ENCODE results near the gene SELENOI. TPM values are rescaled to one million over a fixed set of nuclear protein-coding genes. Genes with fewer than 3 reads are reported as not detected.
"Not testable (repeated sequence)": the region's sequence is repeated elsewhere in the genome, so short reads cannot be mapped to it uniquely, and the experiment has no call there.

SELENOI gene
- polyA plus RNA-seq, 10 donors, result 7.1 to 13.9 (median 11.5) TPM

DNA sequence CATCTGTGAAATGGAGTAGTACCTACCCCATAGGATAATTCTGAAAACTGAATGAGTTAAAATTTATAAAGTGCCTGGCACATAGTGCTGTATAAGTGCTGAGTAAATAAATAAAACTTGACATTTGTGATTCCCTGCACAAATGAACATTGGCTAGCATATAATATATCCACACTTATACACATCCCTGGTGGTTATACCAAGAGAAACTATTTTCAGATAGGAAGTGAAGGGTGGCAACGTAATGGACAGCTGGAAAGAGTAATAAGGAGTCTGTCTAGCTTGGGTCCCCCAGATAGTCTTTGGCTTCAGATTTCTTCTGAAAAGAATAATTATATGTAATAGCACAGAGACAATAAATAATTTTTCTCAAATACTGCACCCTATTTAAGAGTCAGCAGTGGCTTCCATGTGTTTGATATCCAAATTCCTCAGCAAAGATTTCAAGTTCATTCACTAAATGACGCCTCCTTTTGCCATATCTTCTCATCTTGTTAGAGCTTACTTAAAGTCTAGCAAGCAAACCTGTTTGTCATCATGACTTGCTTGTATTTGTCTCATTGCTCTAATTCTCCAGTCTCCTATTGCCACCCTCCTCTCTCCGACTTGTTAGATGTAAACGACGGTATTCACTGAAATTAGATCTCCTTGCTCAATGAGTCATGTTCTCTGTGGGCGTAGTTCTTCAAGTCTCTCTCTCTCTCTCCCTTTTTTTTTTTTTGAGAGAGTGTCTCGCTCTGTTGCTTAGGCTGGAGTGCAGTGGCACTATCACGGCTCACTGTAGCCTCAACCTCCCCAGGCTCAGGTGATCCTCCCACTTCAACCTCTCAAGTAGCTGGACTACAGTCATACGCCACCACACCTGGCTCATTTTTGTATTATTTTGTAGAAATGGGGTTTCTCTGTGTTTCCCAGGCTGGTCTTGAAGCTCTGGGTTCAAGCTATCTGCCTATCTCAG is 9.4 kb downstream of the SELENOI start:
- peak in 1 of 3 donors; percentile 8 for DNase-seq

DNA sequence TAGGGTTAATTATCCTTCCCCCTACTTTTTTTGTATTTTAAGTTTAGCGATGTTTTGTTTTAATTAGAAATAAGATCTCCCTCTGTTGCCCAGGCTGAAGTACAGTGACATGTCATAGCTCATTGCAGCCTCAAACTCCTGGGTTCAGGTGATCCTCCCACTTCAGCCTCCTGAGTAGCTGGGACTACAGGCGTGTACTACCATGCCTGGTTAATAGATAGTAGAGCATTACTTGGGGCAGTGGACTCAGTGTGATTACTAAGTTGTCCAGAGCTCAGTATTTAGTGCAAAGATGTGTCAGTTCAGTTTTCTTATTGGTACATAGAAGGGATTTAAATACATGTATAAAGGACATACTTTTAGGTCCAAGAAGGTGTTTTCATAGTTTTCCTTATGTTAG is 10.2 kb downstream of the SELENOI start:
- no peak for DNase-seq

DNA sequence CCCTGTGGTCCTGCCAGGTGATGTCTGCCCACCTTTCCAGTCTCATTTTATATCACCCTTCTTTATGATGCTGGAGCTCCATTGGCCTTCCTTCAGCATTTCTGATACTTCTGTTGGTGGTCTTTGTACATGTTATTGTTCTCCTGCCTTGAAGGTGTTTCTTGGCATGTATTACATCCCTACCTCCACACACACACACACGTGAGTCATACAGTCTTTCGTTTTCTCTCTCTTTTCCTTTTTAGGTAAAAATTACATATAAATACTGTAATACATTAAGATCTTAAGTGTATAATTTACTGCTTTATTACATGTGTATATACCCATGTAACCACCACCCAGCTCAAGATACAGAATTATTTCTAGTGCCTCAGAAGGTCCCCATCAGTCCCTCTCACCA is 10.8 kb downstream of the SELENOI start:
- DNase-seq, result no peak

- DNase-seq, result no peak
Measured at GRCh38 chr2:26359886-26360473, 14.0 kb downstream of the SELENOI start.

DNA sequence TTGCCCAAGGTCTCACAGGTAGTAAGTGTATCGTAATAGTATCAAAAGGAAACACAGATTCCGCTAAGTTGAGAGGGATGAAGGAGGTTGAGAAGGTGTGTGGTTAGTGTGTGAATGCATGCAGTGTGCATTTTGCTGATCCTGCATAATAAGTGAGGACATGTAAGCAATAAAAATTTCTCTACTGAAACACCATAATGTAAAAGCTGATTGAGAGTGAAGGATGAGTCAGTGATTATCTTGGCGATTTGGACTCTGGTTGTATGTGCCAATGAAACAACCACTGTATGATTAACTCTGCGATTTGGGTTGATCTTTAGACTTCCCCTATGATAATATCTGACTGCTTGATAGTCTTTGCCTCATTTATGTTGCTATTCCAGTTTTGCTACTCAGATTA is 17.4 kb downstream of the SELENOI start:
- no peak for DNase-seq

DNA sequence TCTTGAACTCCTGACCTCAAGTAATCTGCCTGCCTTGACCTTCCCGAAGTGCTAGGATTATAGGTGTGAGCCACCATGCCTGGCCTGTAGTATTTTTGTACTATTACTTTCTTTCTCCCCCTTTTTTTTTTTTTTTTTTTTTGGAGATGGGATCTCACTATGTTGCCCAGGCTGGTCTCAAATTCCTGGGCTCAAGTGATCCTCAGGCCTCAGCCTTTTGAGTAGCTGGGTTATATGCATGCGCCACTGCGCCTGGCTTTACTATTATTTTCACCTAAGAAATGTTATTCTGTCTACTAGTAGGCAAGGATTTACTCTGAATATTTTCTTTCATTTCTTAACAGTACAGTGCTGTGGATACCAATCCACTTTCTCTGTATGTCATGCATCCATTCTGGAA is 18.0 kb downstream of the SELENOI start:
- no peak for DNase-seq

DNA sequence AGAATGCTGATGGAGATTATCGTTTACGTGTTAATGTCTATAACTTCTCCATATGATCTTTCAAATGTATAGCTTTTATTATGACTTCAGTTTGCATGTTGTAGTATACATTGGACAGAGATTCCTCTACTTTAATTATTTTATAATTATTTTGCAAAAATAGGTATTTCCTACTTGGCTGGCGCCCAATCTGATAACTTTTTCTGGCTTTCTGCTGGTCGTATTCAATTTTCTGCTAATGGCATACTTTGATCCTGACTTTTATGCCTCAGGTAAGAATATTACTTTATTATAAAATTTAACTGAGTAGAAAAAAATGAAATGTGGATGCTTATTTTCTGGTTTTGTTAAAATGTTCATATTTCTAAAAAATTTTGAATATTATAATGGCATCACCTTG is 18.7 kb downstream of the SELENOI start:
- no peak for DNase-seq

- DNase-seq, result no peak
Measured at GRCh38 chr2:26366957-26367356, 21.0 kb downstream of the SELENOI start.

DNA sequence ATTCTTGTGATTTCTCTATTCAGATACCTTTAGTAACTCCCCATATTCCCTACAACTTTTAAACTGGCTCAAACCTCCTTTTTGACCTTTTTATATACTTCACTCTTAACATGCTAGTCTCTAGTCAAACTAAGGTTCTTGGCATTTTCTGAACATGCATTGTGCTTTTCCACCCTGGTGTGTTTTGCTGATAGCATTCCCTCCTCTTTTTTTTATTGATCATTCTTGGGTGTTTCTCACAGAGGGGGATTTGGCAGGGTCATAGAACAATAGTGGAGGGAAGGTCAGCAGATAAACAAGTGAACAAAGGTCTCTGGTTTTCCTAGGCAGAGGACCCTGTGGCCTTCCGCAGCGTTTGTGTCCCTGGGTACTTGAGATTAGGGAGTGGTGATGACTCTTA is 23.7 kb downstream of the SELENOI start:
- DNase-seq, result not testable (repeated sequence)

- DNase-seq, result not testable (repeated sequence)
Measured at GRCh38 chr2:26370909-26371308, 25.0 kb downstream of the SELENOI start.

GRCh38 chr2:26376799-26377198 is 30.9 kb downstream of the SELENOI start:
- DNase-seq, result no peak

DNA sequence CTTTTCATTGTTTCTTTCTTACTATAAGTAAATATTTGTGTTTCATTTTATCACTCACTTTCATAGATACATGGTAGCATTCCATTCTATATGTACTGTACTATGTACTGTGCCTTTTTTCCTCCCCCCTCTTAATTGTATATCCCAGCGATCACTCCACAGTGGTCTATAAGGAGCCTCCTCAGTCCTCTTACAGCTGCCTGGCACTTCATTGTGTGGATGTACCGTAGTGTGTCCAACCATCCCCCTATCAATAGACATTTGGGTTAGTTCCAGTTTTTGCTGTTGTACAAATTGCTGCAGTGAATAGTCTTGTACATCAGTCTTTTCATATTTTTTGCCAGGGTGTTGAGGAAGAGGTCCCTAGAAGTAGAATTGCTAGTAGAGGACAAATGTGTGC is 34.3 kb downstream of the SELENOI start:
- DNase-seq, result no peak

DNA sequence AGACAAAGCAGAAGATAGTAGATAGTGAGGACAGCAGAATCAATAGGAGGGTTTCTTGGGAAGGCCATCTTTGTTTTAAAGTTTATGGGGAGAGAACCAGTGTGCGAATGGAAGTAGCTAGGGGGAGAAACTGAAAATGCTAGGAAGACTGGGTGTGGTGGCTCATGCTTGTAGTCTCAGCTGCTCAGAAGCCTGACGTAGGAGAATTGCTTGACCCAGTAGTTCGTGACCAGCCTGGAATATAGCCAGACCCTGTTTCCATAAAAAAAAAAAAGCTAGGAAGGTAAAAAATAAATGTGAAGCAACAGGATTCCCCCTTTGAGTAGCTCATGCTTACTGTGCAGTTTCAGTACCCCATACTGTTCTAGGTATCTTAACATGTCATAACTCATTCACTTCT is 36.6 kb downstream of the SELENOI start:
- DNase-seq, result peak in 2 of 3 donors; percentile 5 to 8

DNA sequence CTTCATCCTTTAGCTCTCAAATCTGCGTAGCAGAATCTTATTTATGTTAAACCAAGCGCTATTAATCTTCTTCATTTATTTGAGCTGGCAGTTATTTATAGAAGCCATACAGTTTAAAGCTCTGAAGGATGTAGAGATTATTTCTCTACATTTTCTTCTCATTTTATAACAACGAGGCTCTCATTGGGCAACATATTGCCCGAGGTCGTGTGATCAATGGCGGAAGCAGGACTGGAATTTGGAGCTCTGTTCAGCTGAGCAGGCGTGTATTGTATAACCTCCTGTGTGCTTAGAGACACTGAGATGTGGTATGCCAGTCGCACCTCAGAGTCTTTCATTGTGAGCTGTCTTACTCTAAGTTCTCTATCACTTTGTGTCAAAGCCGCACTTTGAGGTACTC is 38.2 kb downstream of the SELENOI start:
- no peak for DNase-seq

DNA sequence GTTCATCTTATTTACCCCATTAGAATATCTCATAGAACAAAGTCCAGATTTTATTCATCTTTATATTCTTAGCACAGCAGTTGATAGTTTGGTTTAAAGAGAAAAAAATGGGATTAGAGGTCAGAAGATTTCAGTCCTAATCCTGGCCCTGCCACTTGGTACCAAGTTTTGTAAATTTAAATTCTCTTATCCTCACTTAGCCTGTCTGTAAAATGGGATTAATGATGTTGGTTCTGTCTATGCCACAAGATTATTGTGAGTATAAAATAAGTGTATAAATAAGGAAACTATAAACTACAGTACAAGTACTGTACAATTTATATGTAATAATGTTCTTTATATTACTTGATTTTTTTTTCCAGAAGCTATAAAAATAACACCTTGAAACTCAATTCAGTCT is 38.7 kb downstream of the SELENOI start:
- DNase-seq, result no peak

DNA sequence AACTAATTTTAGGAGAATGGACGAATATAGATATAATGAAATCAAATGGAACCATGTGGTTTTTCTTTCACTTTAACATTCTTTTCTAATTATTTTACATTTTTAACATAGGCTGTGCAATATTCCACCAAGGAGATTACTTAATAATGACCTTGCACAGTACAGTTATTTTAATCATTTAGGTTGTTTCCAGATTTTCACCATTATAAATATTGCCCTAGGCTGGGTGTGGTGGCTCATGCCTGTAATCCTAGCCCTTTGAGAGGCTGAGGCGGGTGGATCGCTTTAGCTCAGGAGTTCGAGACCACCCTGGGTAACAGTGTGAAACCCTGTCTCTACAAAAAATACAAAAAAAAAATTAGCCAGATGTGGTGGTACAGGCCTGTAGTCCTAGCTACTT is 41.2 kb downstream of the SELENOI start:
- DNase-seq, result no peak

DNA sequence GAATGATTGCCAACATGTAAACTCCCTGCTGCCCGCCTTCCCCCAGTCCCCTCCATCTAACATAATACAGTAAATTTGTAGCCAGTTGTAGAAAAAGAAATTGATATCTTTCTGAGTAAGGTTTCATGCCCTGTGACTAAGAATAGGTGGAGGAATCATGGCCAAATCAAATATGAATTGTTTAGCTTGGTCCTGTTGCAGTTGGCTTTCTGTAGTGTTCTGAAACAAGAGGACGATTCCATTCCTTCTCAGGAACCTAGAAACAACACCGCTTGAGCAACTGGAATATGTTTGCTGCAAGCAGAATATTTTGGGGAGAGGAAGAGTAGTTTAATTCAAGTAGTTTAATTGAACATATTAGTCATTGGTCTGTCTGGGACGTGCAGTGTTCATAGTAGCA is 48.8 kb downstream of the SELENOI start:
- no peak for DNase-seq

DNA sequence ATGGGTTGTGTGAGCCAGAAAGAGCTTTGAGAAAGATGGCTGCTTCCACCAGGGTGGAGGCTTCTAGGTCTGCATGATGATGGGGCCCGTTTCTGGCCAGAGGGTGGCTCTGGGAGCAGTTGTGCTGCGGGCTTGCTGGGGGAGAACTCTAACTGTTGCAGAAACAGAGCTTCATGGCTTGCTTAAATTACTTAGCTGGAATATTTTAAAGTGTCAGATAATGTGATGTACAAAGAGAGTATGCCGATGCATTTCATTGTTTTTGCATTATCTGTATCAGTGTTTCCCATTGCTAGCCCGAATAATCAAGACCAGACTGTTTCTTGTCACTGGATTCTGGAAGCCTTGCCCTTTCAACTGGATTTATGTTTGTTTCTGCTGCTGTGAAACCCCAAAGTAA is 49.5 kb downstream of the SELENOI start:
- DNase-seq, result no peak

GRCh38 chr2:26396734-26397298 is 50.9 kb downstream of the SELENOI start:
- no peak for DNase-seq

- no peak for DNase-seq
Measured at GRCh38 chr2:26399771-26400376, 53.9 kb downstream of the SELENOI start.

GRCh38 chr2:26400723-26401122 is 54.8 kb downstream of the SELENOI start:
- DNase-seq, result no peak

DNA sequence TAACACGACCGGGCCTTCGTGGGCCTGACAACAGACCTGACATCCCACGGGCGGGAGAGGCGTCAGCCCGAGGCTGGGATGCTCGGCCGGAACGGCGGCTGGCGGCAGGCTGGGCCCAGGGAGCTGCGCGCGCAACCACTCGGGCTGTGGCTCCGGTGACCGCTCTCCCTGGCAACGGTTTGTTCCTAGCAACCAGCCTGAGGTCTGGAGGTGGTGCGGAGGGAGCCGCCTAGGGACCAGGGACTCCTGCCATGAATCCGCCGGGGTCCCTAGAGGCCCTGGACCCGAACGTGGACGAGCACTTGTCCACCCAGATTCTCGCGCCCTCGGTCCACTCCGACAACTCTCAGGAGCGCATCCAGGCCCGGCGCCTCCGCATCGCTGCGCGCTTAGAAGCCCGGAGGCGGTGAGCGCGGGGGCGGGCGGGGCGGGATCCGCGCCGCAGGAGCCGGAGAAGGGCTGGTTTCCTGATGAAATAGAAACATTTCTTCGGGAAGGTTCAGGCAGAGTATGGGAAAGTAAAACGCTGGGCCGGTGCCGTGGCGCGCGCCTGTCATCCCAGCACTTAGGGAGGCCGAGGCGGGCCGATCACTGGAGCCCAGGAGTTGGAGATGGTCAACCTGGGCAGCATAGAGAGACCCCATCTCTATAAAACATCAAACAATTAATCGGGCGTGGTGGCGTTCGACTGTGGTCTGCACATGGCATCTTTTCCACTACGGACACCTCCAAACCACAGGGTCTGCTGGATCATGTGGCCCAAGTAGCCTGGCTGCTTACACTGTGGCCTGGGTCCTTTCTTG is 56.0 kb downstream of the SELENOI start, which contains the start of gene DRC1:
TSS of gene DRC1 (plus strand) at position 182 of the 803 bp plus-strand sequence. CDS start at position 252, 70 bp downstream.
- DNase-seq, result peak; percentile 54 to 90 (median 71)

Measured in muscle of back (tissue), 11 donors.